ENCODE measurements around the gene TMEM255A. TPM values are rescaled to one million over a fixed set of nuclear protein-coding genes. Genes with fewer than 3 reads are reported as not detected.

Gene TMEM255A
- total RNA-seq, 1 donor = not detected

GRCh38 chrX:120306630-120307029 is 4.6 kb downstream of the TMEM255A start:
- no peak for DNase-seq (ENCODE audit: low read depth)
- no peak overlapping the region for H3K4me3 ChIP-seq (ENCODE audit: low read depth, low read length)
- no peak for TF ChIP-seq CTCF (IDR thresholded peaks at IDR 0.05; ENCODE audit: insufficient read depth, low read length)

- no peak overlapping the region for H3K4me3 ChIP-seq (ENCODE audit: low read depth, low read length)
- TF ChIP-seq CTCF (IDR thresholded peaks at IDR 0.05; ENCODE audit: insufficient read depth, low read length) = no peak
- DNase-seq (ENCODE audit: low read depth) = no peak
Observed at GRCh38 chrX:120305531-120306141, 5.6 kb downstream of the TMEM255A start.

- TF ChIP-seq CTCF (IDR thresholded peaks at IDR 0.05; ENCODE audit: insufficient read depth, low read length) = no peak
- no peak for DNase-seq (ENCODE audit: low read depth)
- H3K4me3 ChIP-seq (ENCODE audit: low read depth, low read length) = no peak overlapping the region
Observed at GRCh38 chrX:120304256-120304655, 7.0 kb downstream of the TMEM255A start.

GRCh38 chrX:120302434-120302833 is 8.8 kb downstream of the TMEM255A start:
- TF ChIP-seq CTCF (IDR thresholded peaks at IDR 0.05; ENCODE audit: insufficient read depth, low read length) = no peak
- no peak overlapping the region for H3K4me3 ChIP-seq (ENCODE audit: low read depth, low read length)
- no peak for DNase-seq (ENCODE audit: low read depth)

- TF ChIP-seq CTCF (IDR thresholded peaks at IDR 0.05; ENCODE audit: insufficient read depth, low read length) = no peak
- DNase-seq (ENCODE audit: low read depth) = no peak
- no peak overlapping the region for H3K4me3 ChIP-seq (ENCODE audit: low read depth, low read length)
Observed at GRCh38 chrX:120301960-120302359, 9.3 kb downstream of the TMEM255A start.

GRCh38 chrX:120301497-120301896 is 9.8 kb downstream of the TMEM255A start:
- no peak for DNase-seq (ENCODE audit: low read depth)
- no peak for TF ChIP-seq CTCF (IDR thresholded peaks at IDR 0.05; ENCODE audit: insufficient read depth, low read length)
- no peak overlapping the region for H3K4me3 ChIP-seq (ENCODE audit: low read depth, low read length)

GRCh38 chrX:120299928-120300327 is 11.3 kb downstream of the TMEM255A start:
- no peak for TF ChIP-seq CTCF (IDR thresholded peaks at IDR 0.05; ENCODE audit: insufficient read depth, low read length)
- H3K4me3 ChIP-seq (ENCODE audit: low read depth, low read length) = no peak overlapping the region
- DNase-seq (ENCODE audit: low read depth) = no peak

Data from fibroblast of the aortic adventitia (primary cell).